DOHH2 (cell line): ENCODE data around the gene BRD8.

ENCODE experiments used
- CTCF ChIP-seq: fragments of 200-600 bp; sonication (generic); IDR thresholded peaks from one replicate; pipeline ENCODE4 v1.5.1; 2014; ENCODE audit warnings: antibody characterized with exemption, mild to moderate bottlenecking, low read depth, low read length; ENCODE audit not compliant: poor library complexity, severe bottlenecking
- EZH2phosphoT487 ChIP-seq: fragments of 200-600 bp; sonication (generic); IDR thresholded peaks from 2 replicates; pipeline ENCODE4 v1.6.1; 2017; ENCODE audit warnings: borderline replicate concordance, mild to moderate bottlenecking, antibody characterized with exemption, low read length, moderate library complexity, mixed read lengths

- TF ChIP-seq CTCF: no peak
- TF ChIP-seq EZH2phosphoT487: no peak
Observed at GRCh38 chr5:138192826-138193225, 14.4 kb upstream of the BRD8 start.
